ENCODE measurements around the gene EIF2B4. TPM values are rescaled to one million over a fixed set of nuclear protein-coding genes. Genes with fewer than 3 reads are reported as not detected.
A peak's percentile ranks its signal among the peaks of the same experiment; 100 is the strongest.

Gene EIF2B4
- 10 to 100 TPM; 32.2 to 42.7 TPM for total RNA-seq
- polyA plus RNA-seq, result 10 to 100 TPM; 36.3 to 87.1 TPM
- long read RNA-seq, donor 1, transcript EIF2B4-210 (12 exons, 1,949 nt), result minor isoform, 6 of 217 reads
- long read RNA-seq, donor 1, transcript EIF2B4-205 (13 exons, 1,608 nt), result minor isoform, 61 of 217 reads
- long read RNA-seq, donor 1, transcript EIF2B4-201 (13 exons, 1,792 nt), result major isoform, 107 of 217 reads
- long read RNA-seq, donor 1, partial matches to known transcripts, result 4 of 217 reads
- long read RNA-seq, donor 1, other reads (novel, unspliced or antisense), result 38 of 217 reads
- long read RNA-seq, donor 2, transcript EIF2B4-201 (13 exons, 1,792 nt), result major isoform, 9 of 35 reads
- long read RNA-seq, donor 2, transcript EIF2B4-205 (13 exons, 1,608 nt), result minor isoform, 8 of 35 reads
- long read RNA-seq, donor 2, partial matches to known transcripts, result 6 of 35 reads
- long read RNA-seq, donor 2, other reads (novel, unspliced or antisense), result 12 of 35 reads

GRCh38 chr2:27370026-27370815 lies at the start of gene EIF2B4, which contains the start of gene SNX17:
TSS of gene EIF2B4 (minus strand) at chr2:27370338. CDS start at chr2:27370314, 24 bp downstream.
TSS of gene SNX17 (plus strand) at chr2:27370616. CDS start at chr2:27370744, 128 bp downstream.
- intact Hi-C loops (cut with DNase I), result loop anchor here (2.0 to 5.0 kb wide), 2 partner anchors 13 to 37 kb away; partner anchors contain the start of genes GTF3C2 (in 1 of the 2) and PPM1G (in 1 of the 2)
- H3K36me3 ChIP-seq (ENCODE audit: control insufficient read depth in 1 of 2, insufficient read depth in 2 of 2, low read length in 1 of 2), result peaks cover 4 to 5% of the 10 kb centered on the region in 2 donors
- DNase-seq, result peak; percentile 100
- peak; percentile 99 for ATAC-seq (ENCODE audit: low FRiP score)
- no peaks in the 10 kb centered on the region for H3K9me3 ChIP-seq (ENCODE audit: control insufficient read depth, low read length)
- no peaks in the 10 kb centered on the region for H3K4me1 ChIP-seq (ENCODE audit: control insufficient read depth in 1 of 2, insufficient read depth in 2 of 2, low read length in 2 of 2)
- H3K27ac ChIP-seq (ENCODE audit: low read depth in 1 of 2, low read length in 2 of 2), result peak within 1 kb of the TSS in 1 of 2 donors; percentile 90
- 0% methylated on average over 80 to 85 of the region's 85 CpGs for WGBS, 2 donors
- H3K27me3 ChIP-seq (ENCODE audit: control insufficient read depth in 1 of 2, insufficient read depth in 2 of 2, low read length in 1 of 2), result no peaks in the 10 kb centered on the region
- H3K4me3 ChIP-seq (ENCODE audit: low read length in 2 of 2), result peak within 1 kb of the TSS; percentile 69 to 82

GRCh38 chr2:27416151-27416550 lies 46.0 kb upstream of the EIF2B4 start:
- no peak for ATAC-seq (ENCODE audit: low FRiP score)
- H3K9me3 ChIP-seq (ENCODE audit: control insufficient read depth, low read length), result no peaks in the 10 kb centered on the region
- 91 to 94% methylated on average over 6 of the region's 6 CpGs for WGBS, 2 donors
- intact Hi-C loops (cut with DNase I), result no loop called here
- no peaks in the 10 kb centered on the region for H3K36me3 ChIP-seq (ENCODE audit: control insufficient read depth in 1 of 2, insufficient read depth in 2 of 2, low read length in 1 of 2)
- no peaks in the 10 kb centered on the region for H3K4me1 ChIP-seq (ENCODE audit: control insufficient read depth in 1 of 2, insufficient read depth in 2 of 2, low read length in 2 of 2)
- no peak overlapping the region for H3K4me3 ChIP-seq (ENCODE audit: low read length in 2 of 2)
- no peak overlapping the region for H3K27ac ChIP-seq (ENCODE audit: low read depth in 1 of 2, low read length in 2 of 2)
- no peak for DNase-seq
- H3K27me3 ChIP-seq (ENCODE audit: control insufficient read depth in 1 of 2, insufficient read depth in 2 of 2, low read length in 1 of 2), result no peaks in the 10 kb centered on the region

- intact Hi-C loops (cut with DNase I), result no loop called here
- Histone ChIP-seq H3K27me3 (ENCODE audit: control insufficient read depth in 1 of 2, insufficient read depth in 2 of 2, low read length in 1 of 2) (no peaks in the 10 kb centered on the region), H3K4me3 (ENCODE audit: low read length in 2 of 2) (no peak overlapping the region), H3K36me3 (ENCODE audit: control insufficient read depth in 1 of 2, insufficient read depth in 2 of 2, low read length in 1 of 2) (no peaks in the 10 kb centered on the region), H3K9me3 (ENCODE audit: control insufficient read depth, low read length) (no peaks in the 10 kb centered on the region), H3K4me1 (ENCODE audit: control insufficient read depth in 1 of 2, insufficient read depth in 2 of 2, low read length in 2 of 2) (peaks cover 0 to 3% of the 10 kb centered on the region in 2 donors), H3K27ac (ENCODE audit: low read depth in 1 of 2, low read length in 2 of 2) (no peak overlapping the region)
- ATAC-seq (ENCODE audit: low FRiP score) (no peak), DNase-seq (no peak)
- 74 to 78% methylated on average over 9 of the region's 9 CpGs for WGBS, 2 donors
Observed at GRCh38 chr2:27412419-27413152, 42.4 kb upstream of the EIF2B4 start.

- peaks cover 0 to 3% of the 10 kb centered on the region in 2 donors for H3K4me1 ChIP-seq (ENCODE audit: control insufficient read depth in 1 of 2, insufficient read depth in 2 of 2, low read length in 2 of 2)
- intact Hi-C loops (cut with DNase I), result loop anchor here (1.0 to 5.0 kb wide), 4 partner anchors 19 to 37 kb away; partner anchors contain the start of genes NRBP1 (in 2 of the 2), EIF2B4 (in 1 of the 2), SNX17 (in 1 of the 2) and ZNF513 (in 1 of the 2)
- no peaks in the 10 kb centered on the region for H3K27me3 ChIP-seq (ENCODE audit: control insufficient read depth in 1 of 2, insufficient read depth in 2 of 2, low read length in 1 of 2)
- no peaks in the 10 kb centered on the region for H3K36me3 ChIP-seq (ENCODE audit: control insufficient read depth in 1 of 2, insufficient read depth in 2 of 2, low read length in 1 of 2)
- ATAC-seq (ENCODE audit: low FRiP score), result peak; percentile 99
- H3K4me3 ChIP-seq (ENCODE audit: low read length in 2 of 2), result peak within 1 kb of the TSS; percentile 48 to 86
- WGBS, 2 donors, result 0% methylated on average over 78 to 82 of the region's 82 CpGs
- DNase-seq, result peak; percentile 96 to 99
- no peaks in the 10 kb centered on the region for H3K9me3 ChIP-seq (ENCODE audit: control insufficient read depth, low read length)
- peak within 1 kb of the TSS in 1 of 2 donors; percentile 36 for H3K27ac ChIP-seq (ENCODE audit: low read depth in 1 of 2, low read length in 2 of 2)
Observed at GRCh38 chr2:27409321-27410073, 39.4 kb upstream of the EIF2B4 start, which contains the start of gene PPM1G. TSS of gene PPM1G (minus strand) at chr2:27409591. CDS start at chr2:27409422, 169 bp downstream.

- Histone ChIP-seq H3K4me1 (ENCODE audit: control insufficient read depth in 1 of 2, insufficient read depth in 2 of 2, low read length in 2 of 2) (peaks cover 0 to 3% of the 10 kb centered on the region in 2 donors), H3K27ac (ENCODE audit: low read depth in 1 of 2, low read length in 2 of 2) (peak overlapping the region in 1 of 2 donors; percentile 10), H3K9me3 (ENCODE audit: control insufficient read depth, low read length) (no peaks in the 10 kb centered on the region), H3K36me3 (ENCODE audit: control insufficient read depth in 1 of 2, insufficient read depth in 2 of 2, low read length in 1 of 2) (no peaks in the 10 kb centered on the region), H3K4me3 (ENCODE audit: low read length in 2 of 2) (peak overlapping the region; percentile 48 to 86), H3K27me3 (ENCODE audit: control insufficient read depth in 1 of 2, insufficient read depth in 2 of 2, low read length in 1 of 2) (no peaks in the 10 kb centered on the region)
- DNase-seq (no peak), ATAC-seq (ENCODE audit: low FRiP score) (peak; percentile 59)
- 0% methylated on average over 33 of the region's 33 CpGs for WGBS, 2 donors
- intact Hi-C loops (cut with DNase I), result loop anchor here (1.0 to 5.0 kb wide), 4 partner anchors 20 to 36 kb away; partner anchors contain the start of genes NRBP1 (in 2 of the 2), EIF2B4 (in 1 of the 2), SNX17 (in 1 of the 2) and ZNF513 (in 1 of the 2)
Observed at GRCh38 chr2:27408601-27409320, 38.6 kb upstream of the EIF2B4 start.

GRCh38 chr2:27407798-27408491 lies 37.8 kb upstream of the EIF2B4 start:
- no peak for DNase-seq
- ATAC-seq (ENCODE audit: low FRiP score), result no peak
- H3K9me3 ChIP-seq (ENCODE audit: control insufficient read depth, low read length), result no peaks in the 10 kb centered on the region
- intact Hi-C loops (cut with DNase I), result loop anchor here (2.0 to 5.0 kb wide), 3 partner anchors 21 to 36 kb away; partner anchors contain the start of genes EIF2B4 (in 1 of the 2), NRBP1 (in 1 of the 2), SNX17 (in 1 of the 2) and ZNF513 (in 1 of the 2)
- peaks cover 0 to 3% of the 10 kb centered on the region in 2 donors for H3K4me1 ChIP-seq (ENCODE audit: control insufficient read depth in 1 of 2, insufficient read depth in 2 of 2, low read length in 2 of 2)
- no peaks in the 10 kb centered on the region for H3K27me3 ChIP-seq (ENCODE audit: control insufficient read depth in 1 of 2, insufficient read depth in 2 of 2, low read length in 1 of 2)
- no peak overlapping the region for H3K27ac ChIP-seq (ENCODE audit: low read depth in 1 of 2, low read length in 2 of 2)
- no peaks in the 10 kb centered on the region for H3K36me3 ChIP-seq (ENCODE audit: control insufficient read depth in 1 of 2, insufficient read depth in 2 of 2, low read length in 1 of 2)
- no peak overlapping the region for H3K4me3 ChIP-seq (ENCODE audit: low read length in 2 of 2)
- WGBS, 2 donors, result 53 to 54% methylated on average over 16 of the region's 16 CpGs
